ENCODE results near the gene R3HDM1.

The R3HDM1 gene

GRCh38 chr2:135636982-135637381 is 105.7 kb downstream of the R3HDM1 start:
- no peak for DNase-seq (ENCODE audit: low read depth in 2 of 2)
- TF ChIP-seq CTCF (IDR thresholded peaks at IDR 0.05; ENCODE audit: low read depth, low read length), result no peak
- H3K4me3 ChIP-seq (replicated peaks in 1 of 2; ENCODE audit: low read depth in 2 of 2, low read length in 2 of 2), result no peak overlapping the region

GRCh38 chr2:135637456-135638087 is 106.3 kb downstream of the R3HDM1 start:
- no peak for DNase-seq (ENCODE audit: low read depth in 2 of 2)
- TF ChIP-seq CTCF (IDR thresholded peaks at IDR 0.05; ENCODE audit: low read depth, low read length), result no peak
- no peak overlapping the region for H3K4me3 ChIP-seq (replicated peaks in 1 of 2; ENCODE audit: low read depth in 2 of 2, low read length in 2 of 2)

- H3K4me3 ChIP-seq (replicated peaks in 1 of 2; ENCODE audit: low read depth in 2 of 2, low read length in 2 of 2), result no peak overlapping the region
- TF ChIP-seq CTCF (IDR thresholded peaks at IDR 0.05; ENCODE audit: low read depth, low read length), result no peak
- no peak for DNase-seq (ENCODE audit: low read depth in 2 of 2)
These were observed 107.5 kb downstream of the R3HDM1 start for GRCh38 chr2:135638825-135639224.

GRCh38 chr2:135641156-135642068 is 110.1 kb downstream of the R3HDM1 start:
- TF ChIP-seq CTCF (IDR thresholded peaks at IDR 0.05; ENCODE audit: low read depth, low read length), result no peak
- no peak overlapping the region for H3K4me3 ChIP-seq (replicated peaks in 1 of 2; ENCODE audit: low read depth in 2 of 2, low read length in 2 of 2)
- no peak for DNase-seq (ENCODE audit: low read depth in 2 of 2)

GRCh38 chr2:135647836-135648579 is 116.7 kb downstream of the R3HDM1 start:
- DNase-seq (ENCODE audit: low read depth in 2 of 2), result no peak
- TF ChIP-seq CTCF (IDR thresholded peaks at IDR 0.05; ENCODE audit: low read depth, low read length), result no peak
- H3K4me3 ChIP-seq (replicated peaks in 1 of 2; ENCODE audit: low read depth in 2 of 2, low read length in 2 of 2), result no peak overlapping the region

- no peak overlapping the region for H3K4me3 ChIP-seq (replicated peaks in 1 of 2; ENCODE audit: low read depth in 2 of 2, low read length in 2 of 2)
- DNase-seq (ENCODE audit: low read depth in 2 of 2), result peak in 1 of 2 donors; percentile 8
- no peak for TF ChIP-seq CTCF (IDR thresholded peaks at IDR 0.05; ENCODE audit: low read depth, low read length)
These were observed 119.4 kb downstream of the R3HDM1 start for GRCh38 chr2:135650721-135651120.

Measured in cardiac fibroblast (primary cell).